H1 (cell line): Measurements from ENCODE around the gene GGT5. TPM values are rescaled to one million over a fixed set of nuclear protein-coding genes. Genes with fewer than 3 reads are reported as not detected.

Source experiments
- ATF3 ChIP-seq: IDR thresholded peaks from 2 replicates; pipeline ENCODE4 v1.6.1; 2011; ENCODE audit warnings: low read depth, mild to moderate bottlenecking, low read length; ENCODE audit not compliant: insufficient read depth
- BACH1 ChIP-seq: IDR thresholded peaks from 2 replicates; pipeline ENCODE4 v1.6.1; 2012; ENCODE audit warnings: low read length, improper control_type of control experiment
- BCL11A ChIP-seq, 2 experiments: IDR thresholded peaks; one replicate each; pipeline ENCODE4 v1.6.1; 2011; ENCODE audit warnings: low read depth in 2 of 2, low read length in 2 of 2, mild to moderate bottlenecking in 2 of 2
- CHD7 ChIP-seq: fragments of 300-600 bp; sonication (generic); IDR thresholded peaks from 2 replicates; pipeline ENCODE4 v1.7.1; 2012; ENCODE audit warnings: low read length, moderate library complexity, mild to moderate bottlenecking, inconsistent platforms; ENCODE audit not compliant: insufficient replicate concordance
- RBBP5 ChIP-seq: IDR thresholded peaks from 2 replicates; pipeline ENCODE4 v1.7.1; 2012; ENCODE audit warnings: low read depth, mild to moderate bottlenecking, inconsistent platforms, low read length, moderate library complexity, borderline replicate concordance
- SUZ12 ChIP-seq: fragments of 200-600 bp; sonication (generic); IDR thresholded peaks from 2 replicates; pipeline ENCODE4 v1.6.1; 2012; ENCODE audit warnings: mild to moderate bottlenecking, inconsistent platforms, low read length, moderate library complexity, mixed read lengths
- TCF12 ChIP-seq: IDR thresholded peaks from 2 replicates; pipeline ENCODE4 v1.6.1; 2011; ENCODE audit warnings: low read depth, mild to moderate bottlenecking, low read length
- polyA plus RNA-seq, 7 experiments: library from polyadenylated mRNA; depleted of rRNA in 3 of 7; stranded (reverse) in 5 of 7; unstranded in 2 of 7; fragments of >200 nt in 5 of 7; fragments of 200-250 nt in 2 of 7; gene quantifications; 1 replicate in 5 of 7; 2 replicates in 1 of 7; 4 replicates in 1 of 7; pipeline versions ENCODE4 v1.2.1 to v1.2.3, GENCODE V29; 2011 to 2013; ENCODE audit warnings: missing spikeins in 2 of 7, mixed read lengths in 2 of 7
- total RNA-seq: library from RNA; stranded (reverse); fragmentation: NEBNext Ultra II Directional; extraction: Animal tissue kit (Norgen Biotek cat#: 25700); gene quantifications from 2 replicates; pipeline ENCODE4 v1.2.1, GENCODE V29; 2021

The GGT5 gene
- total and polyA plus RNA-seq, 2 of the 8 experiments (the other 6 are each of a cell fraction or from before 2014, with no cell fraction given), result 0.05 TPM; not detected in 1

- TF ChIP-seq RBBP5 (no peak), TCF12 (no peak), SUZ12 (no peak), BCL11A (IDR thresholded peaks at IDR 0.05; ENCODE audit: low read depth in 2 of 2, low read length in 2 of 2) (no peak), ATF3 (no peak), BACH1 (no peak), CHD7 (no peak)
These were observed 36.7 kb downstream of the GGT5 start (continued) for GRCh38 chr22:24208012-24208749.
